Femur (tissue), 1 donor: ENCODE data around the gene MESP2.
"Not testable (repeated sequence)": the region's sequence is repeated elsewhere in the genome, so short reads cannot be mapped to it uniquely, and the experiment has no call there.

ENCODE experiments used
- DNase-seq: peaks from one replicate; pipeline ENCODE4 v3.0.0-alpha.2; 2017

Gene MESP2

GRCh38 chr15:89781891-89782618 is 5.9 kb downstream of the MESP2 start:
- no peak for DNase-seq

DNA sequence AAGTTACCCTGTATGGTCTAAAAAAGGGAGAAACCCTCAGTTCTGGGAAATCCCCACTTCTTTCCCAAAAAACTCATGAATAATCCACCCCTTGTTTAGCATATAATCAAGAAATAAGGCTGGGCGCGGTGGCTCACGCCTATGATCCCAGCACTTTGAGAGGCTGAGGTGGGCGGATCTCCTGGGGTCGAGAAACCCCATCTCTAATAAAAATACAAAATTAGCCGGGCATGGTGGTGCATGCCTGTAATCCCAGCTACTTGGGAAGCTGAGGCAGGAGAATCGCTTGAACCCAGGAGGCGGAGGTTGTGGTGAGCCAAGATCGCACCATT is 6.5 kb downstream of the MESP2 start:
- not testable (repeated sequence) for DNase-seq

DNA sequence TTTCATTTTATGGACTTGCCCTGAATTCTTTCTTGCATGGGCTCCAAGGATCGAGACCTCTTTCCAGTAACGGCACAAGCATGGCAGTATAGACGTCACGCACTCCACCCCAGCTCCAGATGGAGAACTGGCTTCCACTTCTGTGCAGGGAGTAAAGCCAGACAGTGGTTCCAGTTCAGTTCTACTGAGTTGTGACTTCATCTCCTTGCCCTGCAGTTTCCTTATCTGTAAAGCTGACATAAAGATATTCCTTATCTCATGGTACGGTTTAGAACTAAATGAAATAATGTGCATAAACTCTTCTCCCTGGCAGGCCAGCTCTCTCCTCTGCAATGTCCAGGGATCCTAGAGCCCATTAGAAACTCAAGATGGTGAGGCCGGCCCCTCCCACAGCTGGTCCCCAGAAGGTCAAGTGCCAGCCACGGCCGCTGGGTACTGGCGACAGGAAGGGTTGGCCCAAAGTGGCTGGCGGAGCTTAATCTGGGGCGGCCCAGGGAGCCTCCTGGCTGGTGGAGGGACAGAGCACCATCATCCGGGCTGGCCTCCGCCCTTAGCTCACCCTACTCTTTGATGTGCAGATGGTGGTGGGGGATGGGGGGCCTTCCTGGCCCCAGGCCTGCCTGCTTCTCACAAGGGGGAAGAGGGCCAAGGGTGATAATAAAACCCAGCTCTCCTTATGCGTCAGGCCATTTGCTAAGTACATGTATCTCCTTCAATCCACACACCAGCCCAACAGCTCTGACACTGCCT is 7.2 kb downstream of the MESP2 start:
- no peak for DNase-seq

DNA sequence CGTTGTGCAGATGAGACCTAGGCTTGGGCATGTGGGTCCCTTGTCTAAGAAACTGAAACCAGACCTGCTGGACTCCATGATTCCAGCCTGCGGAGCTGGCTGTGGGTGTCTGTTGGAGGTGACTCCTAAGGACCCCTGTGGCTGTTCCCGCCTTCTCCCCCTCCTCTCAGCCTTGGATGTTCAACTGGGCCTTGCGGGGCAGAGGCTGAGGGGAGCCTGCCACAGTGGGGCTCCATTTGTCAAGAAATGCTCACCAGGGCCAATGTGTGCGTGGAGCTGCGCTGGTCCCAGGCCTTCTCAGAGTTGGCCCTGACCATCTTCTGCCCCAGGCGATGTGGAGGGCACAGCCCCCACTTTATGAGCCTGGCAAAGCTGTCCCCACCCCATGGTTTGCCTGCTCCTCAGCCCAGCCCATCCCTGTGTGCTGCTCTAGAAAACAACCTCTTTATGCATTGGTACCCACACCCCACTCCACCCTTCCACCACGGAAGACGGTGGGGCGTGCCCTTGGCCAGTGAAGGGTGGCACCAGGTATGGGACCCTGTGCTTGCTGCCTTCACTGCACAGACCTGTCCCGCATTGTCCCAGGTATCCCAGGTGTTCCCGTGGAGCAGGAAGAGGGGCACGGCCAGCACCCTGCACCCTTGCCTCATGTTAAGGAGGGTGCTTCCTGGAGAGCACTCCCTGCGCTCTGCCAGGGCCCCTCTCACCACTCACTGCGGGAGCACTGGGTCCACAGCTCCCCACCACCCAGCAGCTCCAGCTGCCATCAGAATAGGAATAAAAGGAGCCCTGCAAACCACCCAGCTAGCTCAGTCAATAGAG is 7.9 kb downstream of the MESP2 start:
- no peak for DNase-seq

- no peak for DNase-seq
Measured at GRCh38 chr15:89784686-89784960, 8.5 kb downstream of the MESP2 start.

GRCh38 chr15:89785064-89785773 is 9.1 kb downstream of the MESP2 start:
- no peak for DNase-seq

GRCh38 chr15:89785774-89786140 is 9.6 kb downstream of the MESP2 start:
- DNase-seq = no peak

DNA sequence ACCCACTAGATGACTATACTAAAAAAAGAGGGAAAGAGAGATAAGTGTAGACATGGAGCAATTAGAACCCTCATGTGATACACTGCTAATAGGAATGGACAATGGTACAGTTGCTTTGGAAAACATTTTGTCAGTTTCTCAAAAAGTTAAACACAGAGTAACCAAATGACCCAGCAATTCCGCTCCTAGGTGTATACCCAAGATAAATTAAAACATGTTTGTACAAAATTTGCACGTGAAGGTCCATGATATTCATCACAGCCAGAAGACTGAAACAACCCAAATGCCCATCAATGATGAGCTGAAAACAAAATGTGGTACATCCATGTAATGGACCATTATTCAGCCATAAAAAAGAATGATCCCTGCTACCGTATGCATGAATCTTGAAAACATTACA is 11.8 kb downstream of the MESP2 start:
- no peak for DNase-seq

- DNase-seq = not testable (repeated sequence)
Measured at GRCh38 chr15:89788585-89788984, 12.5 kb downstream of the MESP2 start.

DNA sequence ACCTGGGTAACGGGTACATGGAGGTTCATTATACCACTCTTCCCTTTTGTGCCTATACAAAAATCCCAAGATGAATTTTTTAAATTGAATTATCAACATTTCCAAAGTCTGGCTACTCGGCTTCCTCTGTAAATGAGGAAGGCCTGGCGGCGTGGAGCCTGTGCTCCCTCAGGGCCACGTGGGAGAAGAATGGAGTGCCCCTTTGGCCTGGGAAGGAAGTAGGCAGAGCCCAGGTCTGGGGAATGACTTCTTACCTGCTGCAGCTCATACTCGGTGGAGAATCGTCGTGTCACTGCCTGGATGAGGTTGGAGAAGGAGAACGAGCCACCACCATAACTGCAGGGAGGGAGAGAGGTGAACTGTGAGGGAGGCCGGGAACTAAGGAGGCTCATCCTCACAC is 14.1 kb downstream of the MESP2 start:
- no peak for DNase-seq

DNA sequence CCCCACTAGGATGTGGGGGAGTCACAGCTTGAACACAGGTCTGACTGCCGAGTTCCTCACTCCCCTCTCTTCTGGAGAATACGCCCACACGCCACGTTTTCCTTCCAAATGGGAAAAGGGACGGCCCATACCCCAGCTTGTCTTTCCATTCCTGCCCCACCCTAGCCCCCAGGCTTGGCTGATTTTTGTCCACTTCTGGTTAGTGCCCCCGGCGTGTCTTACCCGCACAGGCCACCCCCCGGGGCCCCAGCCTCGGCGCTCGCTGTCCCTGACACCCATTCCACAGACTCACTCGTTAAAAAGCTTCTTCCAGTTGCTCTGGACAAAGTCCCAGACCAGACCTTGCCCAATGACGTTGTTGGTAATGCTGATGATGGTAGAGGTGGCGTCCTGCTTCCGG is 14.5 kb downstream of the MESP2 start:
- DNase-seq = no peak

GRCh38 chr15:89792106-89792805 is 16.1 kb downstream of the MESP2 start:
- DNase-seq = no peak

- no peak for DNase-seq
Measured at GRCh38 chr15:89794627-89795241, 18.6 kb downstream of the MESP2 start.

DNA sequence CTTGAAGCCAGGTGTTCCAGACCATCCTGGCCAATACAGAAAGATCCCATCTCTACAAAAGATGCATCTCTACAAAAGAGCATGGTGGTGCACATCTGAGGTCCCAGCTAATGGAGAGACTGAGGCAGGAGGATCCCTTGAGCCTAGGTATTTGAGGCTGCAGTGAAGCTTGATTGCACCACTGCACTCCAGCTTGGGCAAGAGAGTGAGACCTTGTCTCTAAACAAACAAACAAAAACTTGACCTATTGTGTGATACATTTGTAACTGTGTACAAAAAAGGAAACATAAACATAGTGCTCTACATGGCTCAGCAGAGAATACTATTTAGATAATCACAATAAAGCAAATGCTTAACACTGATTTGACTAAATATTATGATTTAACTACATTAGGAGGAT is 19.9 kb downstream of the MESP2 start:
- DNase-seq = no peak

DNA sequence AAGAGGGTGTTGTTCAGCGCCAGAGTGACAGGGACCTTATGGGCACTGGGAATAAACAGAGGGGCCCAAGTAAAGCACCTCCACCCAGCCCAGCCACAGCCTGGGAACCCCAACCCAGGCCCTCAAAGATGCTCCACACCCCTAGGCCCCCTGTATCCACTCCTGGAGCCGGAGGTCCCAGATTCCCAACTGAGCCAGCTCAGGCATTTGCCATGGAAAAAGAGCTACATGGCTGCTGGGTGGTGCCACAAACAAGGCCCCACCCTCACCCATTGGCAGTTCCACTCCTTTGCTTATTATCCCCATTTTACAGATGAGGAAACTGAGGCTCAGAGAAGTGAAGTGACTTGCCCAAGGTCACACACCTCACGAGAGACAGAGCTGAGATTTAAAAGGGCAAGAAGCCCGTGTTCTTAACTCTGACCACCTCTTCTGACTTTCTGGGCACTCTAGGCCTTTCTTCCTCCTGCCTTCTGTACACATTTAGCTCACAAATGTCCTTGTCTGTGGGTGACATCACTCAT is 21.6 kb downstream of the MESP2 start:
- DNase-seq = no peak

GRCh38 chr15:89799011-89799911 is 23.1 kb downstream of the MESP2 start:
- no peak for DNase-seq

DNA sequence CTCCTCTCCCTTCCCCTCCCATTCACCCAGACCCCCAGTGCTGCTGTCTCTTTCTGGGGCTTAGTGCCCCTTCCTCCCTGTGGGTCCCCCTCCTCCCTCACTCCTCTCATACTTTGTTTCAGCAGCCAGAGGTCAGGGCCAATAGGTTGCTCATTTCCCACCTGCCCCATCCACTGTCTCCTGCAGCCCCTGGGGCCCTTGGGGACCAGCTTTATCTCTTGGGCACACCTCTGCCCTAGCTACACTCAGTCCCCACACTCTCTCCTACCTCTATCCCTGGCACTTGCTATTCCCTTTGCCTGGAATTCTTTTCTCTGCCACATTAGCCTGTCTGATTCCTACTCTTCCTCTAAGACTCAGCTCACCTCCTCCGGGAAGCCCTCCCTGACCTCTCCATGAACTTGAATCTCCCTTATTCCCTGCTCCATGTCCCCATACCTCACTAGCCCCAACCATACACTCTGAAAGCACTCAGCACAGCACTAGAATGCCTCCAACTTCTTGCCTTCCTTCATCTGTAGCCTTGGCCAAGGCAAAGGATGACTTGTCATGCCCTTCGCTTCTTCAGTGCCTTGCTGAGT is 23.9 kb downstream of the MESP2 start:
- DNase-seq = no peak

DNA sequence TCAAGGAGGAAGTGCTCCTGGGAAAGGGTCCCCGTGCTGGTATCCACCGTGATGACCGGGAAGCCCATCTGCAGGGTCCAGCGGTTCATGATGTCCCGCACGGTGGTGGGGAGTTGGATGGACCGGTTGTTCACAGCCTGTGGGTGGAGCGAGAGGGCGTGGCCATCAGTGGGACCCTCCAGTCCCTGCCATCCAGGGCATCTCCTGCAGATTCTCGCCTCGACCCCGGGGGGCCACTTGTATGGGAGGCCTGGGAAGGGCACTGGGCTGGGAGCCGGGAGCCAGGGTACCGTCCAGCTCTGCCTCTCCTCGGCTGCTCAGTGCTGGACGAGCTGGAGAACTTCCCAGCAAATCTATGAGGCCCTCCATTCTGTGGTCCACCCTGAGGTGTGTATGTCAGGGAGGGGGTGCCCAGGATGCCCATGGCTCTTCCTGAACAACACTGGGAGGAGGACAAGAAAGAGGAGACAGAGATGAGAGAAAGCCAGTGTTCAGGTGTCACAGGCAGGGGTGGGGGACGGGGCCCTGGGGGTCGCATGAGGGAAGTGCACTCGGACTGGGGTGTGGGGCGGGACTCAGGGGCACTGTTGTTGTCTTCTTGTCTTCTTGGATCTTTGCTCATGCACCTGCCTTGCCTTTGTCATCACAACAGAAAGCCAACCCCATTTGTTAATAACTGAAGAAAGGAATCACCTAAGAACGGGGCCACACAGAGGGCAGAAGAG is 25.5 kb downstream of the MESP2 start:
- DNase-seq = no peak

DNA sequence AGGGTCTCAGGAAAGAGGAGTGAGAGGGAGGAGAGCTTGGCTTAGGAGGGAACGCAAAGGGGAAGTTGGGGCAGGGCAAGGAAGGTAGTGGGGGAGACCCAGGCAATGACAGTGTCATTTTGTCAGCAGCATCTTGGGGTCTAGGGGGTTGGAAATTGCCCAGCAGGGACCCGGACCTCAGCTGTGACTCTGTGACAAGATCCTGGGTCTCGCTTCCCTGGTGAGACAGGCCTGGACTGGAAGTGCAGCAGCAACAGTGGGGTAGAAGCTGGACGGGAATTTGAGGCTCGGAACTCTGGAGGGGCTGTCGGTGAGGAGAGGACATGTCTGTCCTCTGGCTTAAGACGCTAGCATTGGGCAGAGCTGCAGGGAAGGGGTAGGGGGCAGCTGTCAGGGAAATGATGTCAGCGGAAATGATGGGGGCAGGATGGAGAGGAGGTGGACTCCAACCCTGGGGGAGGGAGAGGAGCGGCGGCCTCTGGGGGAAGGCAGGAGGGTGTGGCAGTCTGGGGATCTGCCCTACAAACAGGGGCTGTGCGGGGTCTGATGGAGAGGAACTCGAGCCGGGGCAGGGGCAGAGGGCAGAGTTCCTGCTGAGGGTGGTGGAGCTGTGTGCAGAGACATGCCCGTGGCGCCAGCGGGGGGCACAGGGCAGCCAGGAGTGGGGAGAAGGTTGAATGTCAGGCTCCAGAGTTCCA is 26.2 kb downstream of the MESP2 start:
- no peak for DNase-seq
